Measurements from ENCODE around the gene FAM43B. TPM values are rescaled to one million over a fixed set of nuclear protein-coding genes. Genes with fewer than 3 reads are reported as not detected.

Gene FAM43B
- total RNA-seq, 2 donors from 2014 or later, result not detected

- DNase-seq (no peak), ATAC-seq (no peak)
- Mint-ChIP-seq H3K27ac (no peak overlapping the region), H3K36me3 (ENCODE audit: low read depth) (peaks cover 10% of the 10 kb centered on the region), H3K4me1 (peaks cover 2% of the 10 kb centered on the region), H3K27me3 (peaks cover 73% of the 10 kb centered on the region), H3K4me3 (no peak overlapping the region)
- no peaks in the 10 kb centered on the region for H3K9me3 ChIP-seq (ENCODE audit: control insufficient read depth, low read length, poor library complexity, severe bottlenecking)
Observed at GRCh38 chr1:20589331-20590278, 37.2 kb downstream of the FAM43B start.

DNA sequence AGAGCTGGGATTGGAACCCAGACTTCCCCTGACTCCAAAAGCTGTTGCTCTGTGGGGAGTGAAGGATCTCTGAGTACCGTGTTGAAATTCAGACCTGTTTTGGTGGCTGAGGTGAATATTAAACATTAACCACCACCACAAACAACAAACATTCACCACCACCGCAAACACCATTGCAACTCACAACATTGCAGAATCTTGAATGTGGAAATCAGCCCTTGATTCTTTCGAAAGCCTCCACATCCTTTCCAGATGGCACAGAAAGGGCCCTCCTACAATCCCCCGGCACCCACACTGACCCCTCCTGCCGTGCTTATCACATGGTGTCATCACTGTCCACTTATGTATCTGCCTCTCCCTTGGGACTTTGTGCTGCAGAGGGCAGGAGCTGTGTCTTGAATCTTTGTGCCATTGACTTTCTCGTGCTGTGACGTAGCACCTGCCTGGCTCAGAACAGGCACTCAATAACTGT is 38.0 kb downstream of the FAM43B start:
- Mint-ChIP-seq H3K4me1 (peaks cover 2% of the 10 kb centered on the region), H3K4me3 (no peak overlapping the region), H3K27me3 (peaks cover 73% of the 10 kb centered on the region), H3K36me3 (ENCODE audit: low read depth) (peaks cover 10% of the 10 kb centered on the region), H3K27ac (no peak overlapping the region)
- no peaks in the 10 kb centered on the region for H3K9me3 ChIP-seq (ENCODE audit: control insufficient read depth, low read length, poor library complexity, severe bottlenecking)
- DNase-seq (no peak), ATAC-seq (no peak)

DNA sequence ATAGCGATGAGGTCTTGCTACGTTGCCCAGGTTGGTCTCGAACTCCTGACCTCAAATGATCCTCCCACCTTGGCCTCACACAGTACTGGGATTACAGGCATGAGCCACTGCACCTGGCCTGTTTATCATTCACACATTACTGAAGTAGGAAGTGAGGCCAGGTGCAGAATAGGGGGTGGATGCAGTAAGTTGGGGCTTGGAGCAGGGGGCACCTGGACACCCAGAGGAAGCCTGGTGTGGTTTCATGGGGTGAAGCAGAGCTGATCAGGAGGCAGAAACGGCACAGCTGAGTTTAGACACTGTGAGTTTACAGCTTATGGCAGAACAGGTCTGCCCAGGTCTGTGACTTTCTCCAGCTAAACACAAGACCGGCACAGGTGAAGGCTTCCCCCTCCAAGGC is 41.4 kb downstream of the FAM43B start:
- Mint-ChIP-seq H3K27ac (no peak overlapping the region), H3K27me3 (peaks cover 57% of the 10 kb centered on the region), H3K4me1 (peaks cover 2% of the 10 kb centered on the region), H3K36me3 (ENCODE audit: low read depth) (peaks cover 10% of the 10 kb centered on the region), H3K4me3 (no peak overlapping the region)
- H3K9me3 ChIP-seq (ENCODE audit: control insufficient read depth, low read length, poor library complexity, severe bottlenecking), result no peaks in the 10 kb centered on the region
- DNase-seq (no peak), ATAC-seq (no peak)

GRCh38 chr1:20594746-20595145 is 42.4 kb downstream of the FAM43B start:
- ATAC-seq, result no peak
- H3K9me3 ChIP-seq (ENCODE audit: control insufficient read depth, low read length, poor library complexity, severe bottlenecking), result no peaks in the 10 kb centered on the region
- peaks cover 10% of the 10 kb centered on the region for H3K36me3 Mint-ChIP-seq (ENCODE audit: low read depth)
- H3K4me3 Mint-ChIP-seq, result no peak overlapping the region
- no peak for DNase-seq
- H3K27me3 Mint-ChIP-seq, result peaks cover 47% of the 10 kb centered on the region
- no peak overlapping the region for H3K27ac Mint-ChIP-seq
- H3K4me1 Mint-ChIP-seq, result peaks cover 2% of the 10 kb centered on the region

DNA sequence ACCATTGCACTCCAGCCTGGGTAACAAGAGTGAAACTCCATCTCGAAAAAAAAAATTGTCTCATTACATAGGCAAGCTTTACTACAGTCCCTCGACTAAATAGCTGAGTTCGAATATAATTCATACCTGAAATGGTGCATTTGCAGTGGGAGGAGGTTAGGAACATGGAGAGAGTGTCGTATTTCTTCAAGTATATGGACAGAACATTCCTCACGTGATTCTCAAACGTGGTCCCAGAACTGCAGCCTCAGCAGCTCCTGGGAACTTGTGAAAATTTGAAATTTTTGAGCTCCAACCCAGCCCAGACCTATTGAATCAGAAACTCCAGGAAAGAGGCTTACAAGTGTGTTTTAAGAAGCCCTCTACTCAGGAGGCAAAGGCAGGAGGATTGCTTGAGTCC is 43.7 kb downstream of the FAM43B start:
- no peak for DNase-seq
- no peaks in the 10 kb centered on the region for H3K9me3 ChIP-seq (ENCODE audit: control insufficient read depth, low read length, poor library complexity, severe bottlenecking)
- Mint-ChIP-seq H3K4me1 (no peaks in the 10 kb centered on the region), H3K4me3 (no peak overlapping the region), H3K27ac (no peak overlapping the region), H3K36me3 (ENCODE audit: low read depth) (peaks cover 8% of the 10 kb centered on the region), H3K27me3 (peaks cover 40% of the 10 kb centered on the region)
- no peak for ATAC-seq

- H3K9me3 ChIP-seq (ENCODE audit: control insufficient read depth, low read length, poor library complexity, severe bottlenecking), result no peaks in the 10 kb centered on the region
- Mint-ChIP-seq H3K4me1 (no peaks in the 10 kb centered on the region), H3K4me3 (no peak overlapping the region), H3K27ac (no peak overlapping the region), H3K36me3 (ENCODE audit: low read depth) (peaks cover 4% of the 10 kb centered on the region), H3K27me3 (peaks cover 25% of the 10 kb centered on the region)
- ATAC-seq (no peak), DNase-seq (no peak)
Observed at GRCh38 chr1:20597650-20598049, 45.3 kb downstream of the FAM43B start.

DNA sequence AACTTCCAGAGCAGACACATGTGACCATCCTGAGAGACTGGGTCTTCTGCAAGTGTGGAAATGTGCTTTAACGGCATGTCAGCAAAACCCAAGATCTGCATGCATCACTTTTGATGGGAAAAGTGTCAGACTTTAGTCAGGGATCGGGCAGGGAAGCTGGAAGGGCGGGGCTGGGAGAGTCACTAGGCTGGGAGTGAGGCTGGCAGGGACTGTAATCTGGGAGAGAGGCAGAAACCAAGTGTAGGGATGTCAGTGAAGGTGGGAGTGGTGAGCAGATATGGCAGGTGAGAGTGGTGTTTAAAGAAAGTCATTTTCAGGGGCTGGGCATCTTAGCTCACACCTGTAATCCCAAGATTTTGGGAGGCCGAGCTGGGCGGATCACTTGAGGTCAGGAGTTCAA is 47.8 kb downstream of the FAM43B start:
- no peak overlapping the region for H3K4me3 Mint-ChIP-seq
- no peak for ATAC-seq
- H3K36me3 Mint-ChIP-seq (ENCODE audit: low read depth), result peaks cover 2% of the 10 kb centered on the region
- DNase-seq, result no peak
- no peak overlapping the region for H3K27ac Mint-ChIP-seq
- H3K4me1 Mint-ChIP-seq, result no peaks in the 10 kb centered on the region
- no peaks in the 10 kb centered on the region for H3K9me3 ChIP-seq (ENCODE audit: control insufficient read depth, low read length, poor library complexity, severe bottlenecking)
- H3K27me3 Mint-ChIP-seq, result peaks cover 22% of the 10 kb centered on the region

- DNase-seq (no peak), ATAC-seq (no peak)
- Mint-ChIP-seq H3K4me1 (no peaks in the 10 kb centered on the region), H3K27me3 (peaks cover 21% of the 10 kb centered on the region), H3K4me3 (no peak overlapping the region), H3K36me3 (ENCODE audit: low read depth) (peaks cover 2% of the 10 kb centered on the region), H3K27ac (no peak overlapping the region)
- H3K9me3 ChIP-seq (ENCODE audit: control insufficient read depth, low read length, poor library complexity, severe bottlenecking), result no peaks in the 10 kb centered on the region
Observed at GRCh38 chr1:20601129-20601825, 48.9 kb downstream of the FAM43B start.

DNA sequence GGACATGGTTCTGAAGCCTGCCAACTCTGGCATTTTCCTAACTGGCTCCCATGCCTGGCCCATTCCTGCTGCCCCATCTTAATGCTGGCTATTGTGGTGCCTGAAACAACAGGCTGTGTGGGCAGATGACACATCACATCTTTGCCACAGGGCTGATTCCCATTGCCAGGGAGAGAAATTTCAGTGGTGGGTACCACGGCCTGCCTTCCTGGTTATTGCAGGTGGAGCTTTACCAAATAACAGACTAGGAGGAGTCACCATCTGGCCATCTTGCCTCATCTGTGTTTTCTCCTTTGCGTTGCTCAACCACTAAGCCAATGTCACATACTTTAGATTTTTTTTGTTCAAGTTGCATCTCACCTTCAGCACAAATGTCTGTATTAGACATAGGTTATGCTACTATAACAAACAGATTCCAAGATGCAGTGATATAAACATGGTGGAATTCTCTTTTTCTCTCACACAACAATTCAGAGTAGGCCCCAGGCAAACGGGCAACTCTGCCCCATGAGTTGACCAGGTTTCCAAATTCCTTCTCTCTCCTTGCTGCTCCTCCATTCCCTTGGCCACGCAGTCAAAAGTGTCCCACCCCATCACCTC is 50.6 kb downstream of the FAM43B start:
- Mint-ChIP-seq H3K27ac (no peak overlapping the region), H3K4me1 (no peaks in the 10 kb centered on the region), H3K36me3 (ENCODE audit: low read depth) (peaks cover 2% of the 10 kb centered on the region), H3K4me3 (no peak overlapping the region), H3K27me3 (peaks cover 32% of the 10 kb centered on the region)
- no peaks in the 10 kb centered on the region for H3K9me3 ChIP-seq (ENCODE audit: control insufficient read depth, low read length, poor library complexity, severe bottlenecking)
- no peak for DNase-seq
- ATAC-seq, result no peak

DNA sequence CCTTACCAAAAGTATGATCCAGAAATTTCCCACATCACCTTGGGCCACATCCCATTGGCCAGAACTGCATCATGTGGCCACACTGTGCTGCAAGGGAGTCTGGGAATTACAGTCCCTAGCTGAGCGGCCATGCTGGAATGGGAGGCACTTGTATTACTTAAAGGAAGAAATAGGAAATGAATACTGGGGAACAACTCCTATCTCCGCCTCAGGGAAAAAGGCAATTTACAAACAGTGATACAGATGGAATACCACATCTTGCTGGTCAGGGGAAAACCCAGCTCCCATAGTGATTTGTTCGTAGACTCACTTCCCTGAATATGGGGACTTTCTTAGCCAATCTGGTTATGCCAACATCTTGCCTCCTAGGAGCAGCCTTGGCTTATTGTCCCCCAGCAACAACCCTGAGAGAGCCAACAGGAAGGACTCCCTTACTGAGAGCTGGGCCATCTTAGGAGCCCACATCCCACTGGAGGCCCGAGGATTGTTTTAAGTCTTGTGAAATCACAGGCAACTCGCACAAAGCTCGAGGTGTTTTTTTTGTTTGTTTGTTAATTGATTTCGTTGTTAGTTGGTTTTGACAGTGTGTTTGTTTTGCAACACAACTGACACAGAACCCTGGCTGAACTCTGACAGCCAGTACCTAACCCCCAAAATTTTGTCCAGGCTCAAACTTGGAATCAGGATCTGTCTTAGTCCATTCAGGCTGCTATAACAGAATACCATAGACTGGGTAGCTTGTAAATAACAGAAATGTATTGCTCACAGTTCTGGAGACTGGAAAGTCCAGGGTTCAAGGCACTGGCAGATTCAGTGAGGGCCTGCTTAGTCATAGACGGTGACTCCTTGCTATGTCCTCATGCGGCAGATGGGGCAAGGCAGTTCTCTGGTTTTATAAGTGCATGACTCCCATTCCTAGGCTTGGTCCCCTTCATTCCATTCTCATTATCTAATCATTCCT is 51.4 kb downstream of the FAM43B start:
- Mint-ChIP-seq H3K27me3 (peaks cover 35% of the 10 kb centered on the region), H3K4me3 (no peak overlapping the region), H3K27ac (no peak overlapping the region), H3K36me3 (ENCODE audit: low read depth) (peaks cover 2% of the 10 kb centered on the region), H3K4me1 (no peaks in the 10 kb centered on the region)
- H3K9me3 ChIP-seq (ENCODE audit: control insufficient read depth, low read length, poor library complexity, severe bottlenecking), result no peaks in the 10 kb centered on the region
- DNase-seq (no peak), ATAC-seq (no peak)
